H9 (cell line): ENCODE results near the gene NT5DC1. TPM values are rescaled to one million over a fixed set of nuclear protein-coding genes. Genes with fewer than 3 reads are reported as not detected.

Experiments used
- DNase-seq: peaks from one replicate; pipeline ENCODE4 v3.0.0-alpha.2; 2017
- H2AFZ ChIP-seq: one replicate; pipeline ENCODE4 v1.6.1; 2013; ENCODE audit warnings: mild to moderate bottlenecking, low read length, control low read depth, moderate library complexity
- H2AK5ac ChIP-seq: 2 replicates; pipeline ENCODE4 v1.6.1; 2013; ENCODE audit warnings: low read length, control low read depth, mixed read lengths; ENCODE audit not compliant: insufficient read length
- H2BK120ac ChIP-seq: one replicate; pipeline ENCODE4 v1.6.1; 2013; ENCODE audit warnings: low read depth, mild to moderate bottlenecking, low read length, control low read depth, inconsistent platforms; ENCODE audit not compliant: poor library complexity, severe bottlenecking
- H2BK12ac ChIP-seq: 2 replicates; pipeline ENCODE4 v1.6.1; 2013; ENCODE audit warnings: low read length, control low read depth, mixed read lengths, low read depth; ENCODE audit not compliant: insufficient read length
- H2BK15ac ChIP-seq: 2 replicates; pipeline ENCODE4 v1.6.1; 2013; ENCODE audit warnings: low read depth, low read length, control low read depth
- H2BK20ac ChIP-seq: one replicate; pipeline ENCODE4 v1.6.1; 2013; ENCODE audit warnings: low read depth, mild to moderate bottlenecking, low read length, control low read depth, inconsistent platforms; ENCODE audit not compliant: poor library complexity, severe bottlenecking
- H2BK5ac ChIP-seq: 2 replicates; pipeline ENCODE4 v1.6.1; 2013; ENCODE audit warnings: low read length, control low read depth, mixed read lengths; ENCODE audit not compliant: insufficient read length
- H3K14ac ChIP-seq: 2 replicates; pipeline ENCODE4 v1.6.1; 2013; ENCODE audit warnings: low read length, control low read depth; ENCODE audit not compliant: insufficient read depth
- H3K18ac ChIP-seq: 2 replicates; pipeline ENCODE4 v1.6.1; 2013; ENCODE audit warnings: low read depth, mild to moderate bottlenecking, mixed read lengths, low read length, control low read depth; ENCODE audit not compliant: insufficient read length
- H3K23ac ChIP-seq: 2 replicates; pipeline ENCODE4 v1.6.1; 2013; ENCODE audit warnings: low read length, control low read depth, mixed read lengths, low read depth; ENCODE audit not compliant: insufficient read length
- H3K23me2 ChIP-seq: 2 replicates; pipeline ENCODE4 v1.6.1; 2013; ENCODE audit warnings: low read depth, mild to moderate bottlenecking, mixed read lengths, low read length, control low read depth; ENCODE audit not compliant: insufficient read length, poor library complexity, severe bottlenecking
- H3K27ac ChIP-seq: 2 replicates; pipeline ENCODE4 v1.5.1; 2013; ENCODE audit warnings: low read length, control low read depth, mixed read lengths, low read depth; ENCODE audit not compliant: insufficient read length
- H3K27me3 ChIP-seq: 2 replicates; pipeline ENCODE4 v1.6.1; 2013; ENCODE audit warnings: low read length, control low read depth, inconsistent platforms; ENCODE audit not compliant: insufficient read depth
- H3K4ac ChIP-seq: 2 replicates; pipeline ENCODE4 v1.6.1; 2013; ENCODE audit warnings: low read depth, mild to moderate bottlenecking, control low read depth, inconsistent platforms, low read length, moderate library complexity
- H3K4me1 ChIP-seq: 2 replicates; pipeline ENCODE4 v1.6.1; 2013; ENCODE audit warnings: low read length, control low read depth, inconsistent platforms; ENCODE audit not compliant: insufficient read depth
- H3K4me2 ChIP-seq: 2 replicates; pipeline ENCODE4 v1.6.1; 2013; ENCODE audit warnings: low read length, control low read depth, mixed read lengths; ENCODE audit not compliant: insufficient read length, insufficient read depth
- H3K56ac ChIP-seq: 2 replicates; pipeline ENCODE4 v1.6.1; 2013; ENCODE audit warnings: low read depth, mild to moderate bottlenecking, mixed read lengths, low read length, control low read depth; ENCODE audit not compliant: insufficient read length
- H3K79me1 ChIP-seq: 2 replicates; pipeline ENCODE4 v1.6.1; 2013; ENCODE audit warnings: low read depth, mild to moderate bottlenecking, moderate library complexity, low read length, control low read depth, inconsistent platforms; ENCODE audit not compliant: insufficient read depth, poor library complexity, severe bottlenecking
- H3K79me2 ChIP-seq: 2 replicates; pipeline ENCODE4 v1.6.1; 2013; ENCODE audit warnings: low read length, control low read depth, inconsistent platforms; ENCODE audit not compliant: insufficient read depth
- H3K9ac ChIP-seq: 2 replicates; pipeline ENCODE4 v1.6.1; 2013; ENCODE audit warnings: low read length, control low read depth, mixed read lengths; ENCODE audit not compliant: insufficient read length; ENCODE audit errors: extremely low read depth
- H3K9me3 ChIP-seq: one replicate; pipeline ENCODE4 v1.6.1; 2013; ENCODE audit warnings: low read depth, low read length, inconsistent platforms; ENCODE audit not compliant: control insufficient read depth
- H3T11ph ChIP-seq: one replicate; pipeline ENCODE4 v1.6.1; 2013; ENCODE audit warnings: mild to moderate bottlenecking, low read length, control low read depth, inconsistent platforms
- H4K20me1 ChIP-seq: one replicate; pipeline ENCODE4 v1.6.1; 2013; ENCODE audit not compliant: control insufficient read depth, insufficient read length, insufficient read depth
- H4K5ac ChIP-seq: 2 replicates; pipeline ENCODE4 v1.6.1; 2013; ENCODE audit warnings: low read depth, mild to moderate bottlenecking, mixed read lengths, low read length, control low read depth; ENCODE audit not compliant: insufficient read length
- H4K8ac ChIP-seq: replicated peaks from 2 replicates; pipeline ENCODE4 v1.6.1; 2013; ENCODE audit warnings: low read length, control low read depth, mixed read lengths, low read depth; ENCODE audit not compliant: insufficient read length
- H4K91ac ChIP-seq: 2 replicates; pipeline ENCODE4 v1.6.1; 2013; ENCODE audit warnings: low read depth, mild to moderate bottlenecking, moderate library complexity, mixed read lengths, low read length, control low read depth; ENCODE audit not compliant: insufficient read length
- H3K27ac Mint-ChIP-seq, 3 experiments: 2 replicates in 2 of 3; 3 replicates in 1 of 3; pipeline ENCODE4 v1.8.0; 2020 to 2021; ENCODE audit warnings: mixed read lengths in 3 of 3, mild to moderate bottlenecking in 1 of 3, moderate library complexity in 1 of 3
- H3K27me3 Mint-ChIP-seq: 2 replicates; pipeline ENCODE4 v1.8.0; 2021; ENCODE audit warnings: low read depth, mild to moderate bottlenecking, moderate library complexity, mixed read lengths
- H3K36me3 Mint-ChIP-seq, 3 experiments: 2 replicates in 2 of 3; 3 replicates in 1 of 3; pipeline ENCODE4 v1.8.0; 2020 to 2021; ENCODE audit warnings: low read depth in 3 of 3, mixed read lengths in 3 of 3; ENCODE audit not compliant: insufficient read depth in 1 of 3
- H3K4me1 Mint-ChIP-seq, 2 experiments: 2 replicates each; pipeline ENCODE4 v1.8.0; 2020; ENCODE audit warnings: mixed read lengths in 2 of 2
- H3K4me3 Mint-ChIP-seq, 2 experiments: 2 replicates in 1 of 2; 3 replicates in 1 of 2; pipeline ENCODE4 v1.8.0; 2020 to 2021; ENCODE audit warnings: mild to moderate bottlenecking in 2 of 2, mixed read lengths in 2 of 2, moderate library complexity in 1 of 2
- H3K9me3 Mint-ChIP-seq, 2 experiments: 2 replicates in 1 of 2; 3 replicates in 1 of 2; pipeline ENCODE4 v1.8.0; 2020; ENCODE audit warnings: mild to moderate bottlenecking in 2 of 2, mixed read lengths in 2 of 2, moderate library complexity in 1 of 2
- CTCF ChIP-seq: fragments of 200-600 bp; sonication (generic); conservative IDR thresholded peaks from 3 replicates; pipeline ENCODE4 v1.8.0; 2021; ENCODE audit warnings: antibody characterized with exemption, mild to moderate bottlenecking
- WGBS: extraction: QIAGEN DNeasy Blood & Tissue Kit; methylation state at CpG from one replicate; pipeline ENCODE4 v1.1.7; 2013; ENCODE audit warnings: missing lambda C conversion rate, low lambda C conversion rate, mixed read lengths; ENCODE audit not compliant: insufficient read length; ENCODE audit errors: extremely low coverage; 5-methylcytosine and 5-hydroxymethylcytosine counted together
- total RNA-seq: library from RNA; stranded (reverse); gene quantifications from 2 replicates; pipeline ENCODE4 v1.2.1, GENCODE V29; 2021

Gene NT5DC1
- total RNA-seq, 1 experiment from 2014 or later, result 64.9 TPM

- no peaks in the 10 kb centered on the region for H3K4me1 ChIP-seq
- no peak for DNase-seq
- H3K9ac ChIP-seq, result no peak overlapping the region
- H3K9me3 ChIP-seq, result no peaks in the 10 kb centered on the region
- H3K79me1 ChIP-seq, result no peaks in the 10 kb centered on the region
- H2BK120ac ChIP-seq, result no peak overlapping the region
- WGBS, result no CpG with 5 or more reads among the region's 1 CpG
- no peak for TF ChIP-seq CTCF
- H4K8ac ChIP-seq, result no peak overlapping the region
- no peak overlapping the region for H2BK15ac ChIP-seq
- no peak overlapping the region for H3K27ac ChIP-seq
- no peak overlapping the region for H2AFZ ChIP-seq
- no peak overlapping the region for H3K4me2 ChIP-seq
- no peaks in the 10 kb centered on the region; the same call in 1 of the 2 replicates for H3K27me3 Mint-ChIP-seq
- no peaks in the 10 kb centered on the region for H3K27me3 ChIP-seq
- no peak overlapping the region for H3K4me3 Mint-ChIP-seq
- H3T11ph ChIP-seq, result no peak overlapping the region
- H2AK5ac ChIP-seq, result no peak overlapping the region
- H3K9me3 Mint-ChIP-seq, result no peaks in the 10 kb centered on the region; a peak in 2 of 5 replicates
- H4K91ac ChIP-seq, result no peak overlapping the region
- H4K5ac ChIP-seq, result no peak overlapping the region
- H4K20me1 ChIP-seq, result no peaks in the 10 kb centered on the region
- no peak overlapping the region for H2BK12ac ChIP-seq
- no peak overlapping the region for H3K18ac ChIP-seq
- no peak overlapping the region for H3K56ac ChIP-seq
- H3K79me2 ChIP-seq, result no peaks in the 10 kb centered on the region
- H2BK5ac ChIP-seq, result no peak overlapping the region
- H3K23ac ChIP-seq, result no peak overlapping the region
- no peaks in the 10 kb centered on the region for H3K4me1 Mint-ChIP-seq
- no peak overlapping the region for H3K14ac ChIP-seq
- H3K4ac ChIP-seq, result no peak overlapping the region
- H3K36me3 Mint-ChIP-seq, result peaks cover 0 to 4% (median 0%) of the 10 kb centered on the region in 3 experiments; a peak in 3 of 7 replicates
- H3K27ac Mint-ChIP-seq, result no peak overlapping the region; a peak in 1 of 7 replicates
- H3K23me2 ChIP-seq, result no peaks in the 10 kb centered on the region
- no peak overlapping the region for H2BK20ac ChIP-seq
Observed at GRCh38 chr6:116263353-116263752, 162.7 kb downstream of the NT5DC1 start.
